Upper lobe of right lung (tissue), 1 donor: ENCODE data around the gene MDP1. TPM values are rescaled to one million over a fixed set of nuclear protein-coding genes. Genes with fewer than 3 reads are reported as not detected.
"Not testable (repeated sequence)": the region's sequence is repeated elsewhere in the genome, so short reads cannot be mapped to it uniquely, and the experiment has no call there.

Experiments used
- ATAC-seq: fragments of 200-7000 bp; cut with Tn5 transposase; one replicate; pipeline ENCODE4 v1.9.1; 2020; ENCODE audit warnings: mild to moderate bottlenecking, moderate library complexity
- DNase-seq: peaks from one replicate; pipeline ENCODE4 v3.0.0-alpha.2; 2020
- H3K27ac ChIP-seq: fragments of 200-600 bp; one replicate; pipeline ENCODE4 v1.8.0; 2022
- H3K27me3 ChIP-seq: fragments of 200-600 bp; one replicate; pipeline ENCODE4 v1.8.0; 2022; ENCODE audit warnings: mild to moderate bottlenecking
- H3K36me3 ChIP-seq: fragments of 200-600 bp; one replicate; pipeline ENCODE4 v1.8.0; 2022
- H3K4me1 ChIP-seq: fragments of 200-600 bp; one replicate; pipeline ENCODE4 v1.8.0; 2022
- H3K4me3 ChIP-seq: fragments of 200-600 bp; one replicate; pipeline ENCODE4 v1.8.0; 2022; ENCODE audit warnings: mild to moderate bottlenecking
- H3K9me3 ChIP-seq: fragments of 200-600 bp; one replicate; pipeline ENCODE4 v1.8.0; 2022
- intact Hi-C: fragments of 100-400 bp; cut with DNase I; formaldehyde crosslinking; loops from one replicate; pipeline ENCODE4 v1.11.0; 2022
- total RNA-seq: library from RNA; stranded (reverse); fragmentation: NEBNext Ultra II Directional; extraction: Animal tissue kit (Norgen Biotek cat#: 25700); gene quantifications from one replicate; pipeline ENCODE4 v1.2.1, GENCODE V29; 2021
- TF ChIP-seq, protein P1 (sequence below): fragments of 200-600 bp; IDR thresholded peaks from one replicate; pipeline ENCODE4 v1.8.0; 2022; ENCODE audit warnings: antibody characterized with exemption
- donor health status: DM: no; HTN: yes; CAD: no; lungs with severe emphysema.

Gene MDP1
- total RNA-seq, 1 donor from 2014 or later = 17.8 TPM

- no peak overlapping the region for H3K4me3 ChIP-seq
- intact Hi-C loops = no loop called here
- DNase-seq (no peak), ATAC-seq (no peak)
- H3K27me3 ChIP-seq = no peaks in the 10 kb centered on the region
- H3K4me1 ChIP-seq = peaks cover 6% of the 10 kb centered on the region
- no peaks in the 10 kb centered on the region for H3K9me3 ChIP-seq
- TF ChIP-seq, protein P1, sequence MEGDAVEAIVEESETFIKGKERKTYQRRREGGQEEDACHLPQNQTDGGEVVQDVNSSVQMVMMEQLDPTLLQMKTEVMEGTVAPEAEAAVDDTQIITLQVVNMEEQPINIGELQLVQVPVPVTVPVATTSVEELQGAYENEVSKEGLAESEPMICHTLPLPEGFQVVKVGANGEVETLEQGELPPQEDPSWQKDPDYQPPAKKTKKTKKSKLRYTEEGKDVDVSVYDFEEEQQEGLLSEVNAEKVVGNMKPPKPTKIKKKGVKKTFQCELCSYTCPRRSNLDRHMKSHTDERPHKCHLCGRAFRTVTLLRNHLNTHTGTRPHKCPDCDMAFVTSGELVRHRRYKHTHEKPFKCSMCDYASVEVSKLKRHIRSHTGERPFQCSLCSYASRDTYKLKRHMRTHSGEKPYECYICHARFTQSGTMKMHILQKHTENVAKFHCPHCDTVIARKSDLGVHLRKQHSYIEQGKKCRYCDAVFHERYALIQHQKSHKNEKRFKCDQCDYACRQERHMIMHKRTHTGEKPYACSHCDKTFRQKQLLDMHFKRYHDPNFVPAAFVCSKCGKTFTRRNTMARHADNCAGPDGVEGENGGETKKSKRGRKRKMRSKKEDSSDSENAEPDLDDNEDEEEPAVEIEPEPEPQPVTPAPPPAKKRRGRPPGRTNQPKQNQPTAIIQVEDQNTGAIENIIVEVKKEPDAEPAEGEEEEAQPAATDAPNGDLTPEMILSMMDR = no peak
- H3K36me3 ChIP-seq = peaks cover 61% of the 10 kb centered on the region
- no peak overlapping the region for H3K27ac ChIP-seq
Observed at GRCh38 chr14:24207625-24208024, 8.2 kb downstream of the MDP1 start.

- Histone ChIP-seq H3K4me1 (peaks cover 2% of the 10 kb centered on the region), H3K27ac (no peak overlapping the region), H3K4me3 (no peak overlapping the region), H3K9me3 (no peaks in the 10 kb centered on the region), H3K36me3 (peaks cover 65% of the 10 kb centered on the region), H3K27me3 (no peaks in the 10 kb centered on the region)
- DNase-seq (no peak), ATAC-seq (no peak)
- intact Hi-C loops = no loop called here
- TF ChIP-seq, protein P1 = no peak
Observed at GRCh38 chr14:24207104-24207551, 8.7 kb downstream of the MDP1 start.

- no peaks in the 10 kb centered on the region for H3K4me1 ChIP-seq
- H3K27me3 ChIP-seq = no peaks in the 10 kb centered on the region
- no peaks in the 10 kb centered on the region for H3K9me3 ChIP-seq
- TF ChIP-seq, protein P1 = no peak
- H3K27ac ChIP-seq = no peak overlapping the region
- ATAC-seq = no peak
- no peak for DNase-seq
- intact Hi-C loops = no loop called here
- no peak overlapping the region for H3K4me3 ChIP-seq
- peaks cover 70% of the 10 kb centered on the region for H3K36me3 ChIP-seq
Observed at GRCh38 chr14:24206260-24207103, 9.4 kb downstream of the MDP1 start.

DNA sequence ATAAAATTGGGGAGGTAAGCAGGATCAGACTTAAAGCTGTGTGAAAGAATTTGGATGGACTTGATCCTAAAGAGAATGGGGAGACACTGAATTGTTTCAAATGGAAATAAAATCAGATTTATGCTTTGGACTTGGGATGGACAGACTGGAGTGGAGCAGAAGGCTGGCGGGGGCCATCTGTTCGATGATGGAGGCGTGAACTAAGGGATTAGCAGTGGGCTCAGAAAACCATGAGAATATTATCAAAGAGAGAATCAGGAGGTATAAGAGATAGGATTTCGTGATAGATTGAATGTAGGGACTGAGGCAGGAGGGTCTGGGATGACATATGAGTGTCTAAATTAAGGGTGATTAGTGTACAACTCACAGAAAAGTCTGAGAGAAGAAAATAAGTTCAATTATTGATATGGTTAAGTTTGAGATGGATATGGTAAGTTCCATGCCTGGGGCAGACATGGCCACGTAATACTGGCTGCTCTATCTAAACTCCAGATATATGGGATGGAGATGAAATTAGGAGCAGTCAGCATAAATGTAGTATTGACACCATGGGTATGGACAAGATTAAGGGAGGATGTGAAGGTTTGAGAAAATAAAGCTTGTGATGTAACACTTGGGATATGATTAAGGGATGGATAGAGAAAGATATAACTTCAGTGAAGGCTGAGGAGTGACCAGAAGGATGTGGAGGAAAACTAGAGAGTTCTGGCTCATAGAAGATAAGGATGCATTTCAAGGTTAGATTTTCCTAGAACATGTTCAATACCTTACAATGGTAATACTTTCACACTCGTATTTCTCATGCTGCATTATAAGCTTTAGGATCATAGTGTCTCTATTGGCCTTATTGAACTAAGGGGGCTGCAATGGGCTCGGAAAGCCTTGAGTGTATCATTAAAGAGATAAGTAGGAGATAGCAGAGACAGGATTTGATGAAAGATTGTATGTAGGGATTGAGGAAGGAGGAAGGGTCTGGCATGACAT, 11.4 kb downstream of the MDP1 start:
- Histone ChIP-seq H3K27me3 (no peaks in the 10 kb centered on the region), H3K36me3 (peaks cover 57% of the 10 kb centered on the region), H3K27ac (no peak overlapping the region), H3K4me3 (no peak overlapping the region), H3K4me1 (no peaks in the 10 kb centered on the region), H3K9me3 (no peaks in the 10 kb centered on the region)
- ATAC-seq (no peak), DNase-seq (no peak)
- TF ChIP-seq, protein P1 = no peak
- intact Hi-C loops = no loop called here

DNA sequence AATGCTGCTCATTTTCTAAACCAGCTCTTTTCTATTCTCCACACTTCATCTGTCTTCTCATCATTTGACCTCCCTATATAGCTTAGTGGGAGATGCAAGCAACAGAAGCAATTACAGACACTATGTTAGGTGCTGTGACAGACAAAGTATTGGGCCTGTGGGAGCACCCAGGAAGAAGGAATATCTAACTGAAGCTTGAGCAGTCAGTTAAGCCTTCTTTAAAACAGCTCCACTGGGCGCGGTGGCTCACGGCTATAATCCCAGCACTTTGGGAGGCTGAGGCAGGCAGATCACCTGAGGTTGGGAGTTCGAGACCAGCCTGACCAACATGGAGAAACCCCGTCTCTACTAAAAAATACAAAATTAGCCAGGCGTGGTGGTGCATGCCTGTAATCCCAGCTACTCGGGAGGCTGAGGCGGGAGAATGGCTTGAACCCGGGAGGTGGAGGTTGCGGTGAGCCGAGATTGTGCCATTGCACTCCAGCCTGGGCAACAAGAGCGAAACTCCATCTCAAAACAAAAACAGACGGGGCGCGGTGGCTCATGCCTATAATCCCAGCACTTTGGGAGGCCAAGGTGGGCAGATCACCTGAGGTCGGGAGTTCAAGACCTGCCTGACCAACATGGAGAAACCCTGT, 12.5 kb downstream of the MDP1 start:
- H3K4me1 ChIP-seq, H3K27me3 ChIP-seq, H3K27ac ChIP-seq, ATAC-seq, intact Hi-C loops, DNase-seq, H3K4me3 ChIP-seq, H3K9me3 ChIP-seq: not testable (repeated sequence)
- H3K36me3 ChIP-seq = peaks cover 48% of the 10 kb centered on the region

DNA sequence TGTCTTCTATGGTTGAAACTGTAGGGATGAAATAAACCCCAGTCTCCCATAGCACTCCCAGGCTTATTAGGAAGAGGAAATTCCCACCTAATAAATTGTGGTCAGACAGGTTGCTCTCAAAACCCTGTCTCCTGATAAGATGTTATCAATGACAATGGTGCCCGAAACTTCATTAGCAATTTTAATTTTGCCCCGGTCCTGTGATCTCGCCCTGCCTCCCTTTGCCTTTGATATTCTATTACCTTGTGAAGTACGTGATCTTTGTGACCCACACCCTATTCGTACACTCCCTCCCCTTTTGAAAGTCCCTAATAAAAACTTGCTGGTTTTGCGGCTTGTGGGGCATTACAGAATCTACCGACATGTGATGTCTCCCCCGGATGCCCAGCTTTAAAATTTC, 13.3 kb downstream of the MDP1 start:
- H3K27ac ChIP-seq, H3K9me3 ChIP-seq, H3K4me1 ChIP-seq, H3K27me3 ChIP-seq, intact Hi-C loops, DNase-seq, H3K4me3 ChIP-seq, ATAC-seq: not testable (repeated sequence)
- H3K36me3 ChIP-seq = peaks cover 40% of the 10 kb centered on the region
